Mucosa of descending colon (tissue), 3 donors: ENCODE results near the gene SNRPA. TPM values are rescaled to one million over a fixed set of nuclear protein-coding genes. Genes with fewer than 3 reads are reported as not detected.

Source experiments
- ATAC-seq: fragments of 200-7000 bp; cut with Tn5 transposase; one replicate; pipeline ENCODE4 v1.9.1; 2020; ENCODE audit warnings: mild to moderate bottlenecking, moderate library complexity
- DNase-seq, 3 donors: peaks; one replicate each; pipeline ENCODE4 v3.0.0-alpha.2; 2020
- H3K36me3 ChIP-seq: fragments of 200-600 bp; one replicate; pipeline ENCODE4 v1.8.0; 2021; ENCODE audit warnings: low read depth, mild to moderate bottlenecking
- H3K4me1 ChIP-seq: fragments of 200-600 bp; one replicate; pipeline ENCODE4 v1.8.0; 2021; ENCODE audit warnings: low read depth, mild to moderate bottlenecking
- H3K4me3 ChIP-seq: fragments of 200-600 bp; one replicate; pipeline ENCODE4 v1.8.0; 2021; ENCODE audit warnings: mild to moderate bottlenecking
- H3K9me3 ChIP-seq: fragments of 200-600 bp; one replicate; pipeline ENCODE4 v1.8.0; 2021; ENCODE audit warnings: mild to moderate bottlenecking
- CTCF ChIP-seq: fragments of 200-600 bp; IDR thresholded peaks from one replicate; pipeline ENCODE4 v1.8.0; 2022; ENCODE audit warnings: antibody characterized with exemption, mild to moderate bottlenecking
- intact Hi-C, 2 donors: fragments of 100-400 bp; cut with DNase I in 1 of 2; cut with micrococcal nuclease in 1 of 2; formaldehyde crosslinking; loops; one replicate each; pipeline versions ENCODE4 v1.11.0 to v1.11.1; 2022; cut with DNase I, micrococcal nuclease
- total RNA-seq, 3 donors: library from RNA; stranded (reverse); fragmentation: NEBNext Ultra II Directional in 2 of 3; extraction: Animal tissue kit (Norgen Biotek cat#: 25700) in 2 of 3; gene quantifications; one replicate each; pipeline versions ENCODE4 v1.2.1 to v1.2.4, GENCODE V29; 2021 to 2023
- donor health status: DM: no; HTN: no; CAD: no; lungs with moderate emphysema.
- donor health status: DM: no; HTN: no; CAD: no.
- donor health status: DM: no; HTN: yes; CAD: no.

Gene SNRPA
- total RNA-seq, 3 donors from 2014 or later = 54.0 to 81.7 (median 59.9) TPM

DNA sequence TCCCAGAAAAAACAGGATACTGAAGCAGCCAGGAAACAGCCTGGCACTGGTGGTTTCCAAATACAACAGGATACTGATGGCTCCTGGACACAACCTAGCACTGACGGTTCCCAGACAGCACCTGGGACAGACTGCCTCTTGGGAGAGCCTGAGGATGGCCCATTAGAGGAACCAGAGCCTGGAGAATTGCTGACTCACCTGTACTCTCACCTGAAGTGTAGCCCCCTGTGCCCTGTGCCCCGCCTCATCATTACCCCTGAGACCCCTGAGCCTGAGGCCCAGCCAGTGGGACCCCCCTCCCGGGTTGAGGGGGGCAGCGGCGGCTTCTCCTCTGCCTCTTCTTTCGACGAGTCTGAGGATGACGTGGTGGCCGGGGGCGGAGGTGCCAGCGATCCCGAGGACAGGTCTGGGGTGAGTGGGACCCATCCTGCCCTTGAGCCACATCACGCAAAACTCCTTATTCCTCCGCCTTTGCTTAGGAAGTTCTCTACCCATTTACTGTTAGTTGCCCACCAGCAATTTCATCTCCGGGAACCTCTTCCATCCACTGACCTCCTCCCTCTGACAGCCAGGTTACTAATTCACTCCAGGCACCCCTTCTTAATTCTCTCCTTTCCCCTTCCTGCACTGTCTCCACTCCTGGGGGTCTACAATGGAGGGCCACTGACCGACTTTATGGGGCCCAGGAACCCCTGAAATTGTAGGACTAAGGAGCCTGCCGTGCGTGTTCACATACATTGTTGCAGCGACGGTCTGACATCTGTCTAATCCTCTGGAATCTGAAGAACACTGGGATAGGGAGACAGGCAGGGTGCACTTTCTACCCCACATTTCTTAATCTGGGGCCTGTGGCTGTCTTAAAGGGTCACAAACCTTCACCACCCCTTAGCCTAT lies 32.9 kb upstream of the SNRPA start:
- Histone ChIP-seq H3K4me3 (peak overlapping the region; percentile 69), H3K4me1 (peaks cover 35% of the 10 kb centered on the region), H3K36me3 (no peaks in the 10 kb centered on the region), H3K9me3 (no peaks in the 10 kb centered on the region)
- ATAC-seq = no peak
- intact Hi-C loops = no loop called here
- no peak for TF ChIP-seq CTCF
- DNase-seq = peak; percentile 51 to 76 (median 71)

DNA sequence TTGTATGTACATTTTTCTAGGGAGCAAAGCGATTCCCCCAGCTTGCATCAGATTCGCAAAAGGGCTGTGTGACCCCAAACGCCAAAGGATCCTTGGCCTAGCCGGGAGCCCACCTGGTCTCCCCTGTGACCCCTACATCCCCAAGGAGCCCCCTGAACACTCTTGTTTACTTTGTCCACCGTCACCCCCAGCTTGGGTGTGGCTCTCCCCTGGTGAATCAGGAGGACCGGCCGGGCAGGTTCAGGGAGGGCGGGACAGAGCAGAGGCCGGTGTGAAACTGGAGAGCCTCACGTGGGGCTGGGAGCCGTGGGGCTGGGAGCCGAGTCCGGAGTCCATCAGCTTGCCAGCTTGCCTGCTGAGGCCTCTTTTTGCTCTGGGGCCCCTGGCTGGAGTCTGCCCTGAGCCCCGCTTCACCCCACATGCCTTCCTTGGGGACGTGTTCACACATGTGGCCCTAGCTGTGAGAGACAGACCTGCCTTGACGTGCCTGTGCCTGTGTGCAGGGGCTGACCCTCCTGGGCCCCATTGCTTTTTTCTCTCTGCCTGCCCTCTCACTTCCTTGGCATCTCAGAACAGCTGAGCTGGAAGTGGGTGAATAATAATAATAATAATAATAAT lies 32.1 kb upstream of the SNRPA start:
- peak; percentile 57 for ATAC-seq
- H3K4me1 ChIP-seq = peaks cover 35% of the 10 kb centered on the region

DNA sequence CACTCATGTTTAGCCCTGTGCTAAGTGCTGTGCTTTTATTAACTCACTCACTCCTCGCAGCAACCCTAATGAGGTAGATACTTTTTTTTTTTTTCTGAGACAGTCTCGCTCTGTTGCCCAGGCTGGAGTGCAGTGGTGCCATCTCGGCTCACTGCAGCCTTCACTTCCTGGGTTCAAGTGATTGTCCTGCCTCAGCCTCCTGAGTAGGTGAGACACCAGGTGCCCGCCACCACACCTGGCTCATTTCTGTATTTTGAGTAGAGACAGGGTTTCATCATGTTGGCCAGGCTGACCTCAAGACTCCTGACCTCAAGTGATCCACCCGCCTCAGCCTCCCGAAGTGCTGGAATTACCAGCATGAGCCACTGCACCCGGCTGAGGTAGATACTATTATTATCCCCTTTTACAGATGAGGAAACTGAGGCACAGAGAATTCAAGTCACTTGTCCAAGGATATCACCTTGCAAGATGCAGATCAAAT lies 31.5 kb upstream of the SNRPA start:
- intact Hi-C loops = no loop called here
- no peak for TF ChIP-seq CTCF
- ATAC-seq (no peak), DNase-seq (no peak)
- no peaks in the 10 kb centered on the region for H3K9me3 ChIP-seq
- H3K4me3 ChIP-seq = no peak overlapping the region
- peaks cover 30% of the 10 kb centered on the region for H3K4me1 ChIP-seq
- H3K36me3 ChIP-seq = no peaks in the 10 kb centered on the region

More for the DNA sequence above, 32.1 kb upstream of the SNRPA start:
- peak overlapping the region; percentile 69 for H3K4me3 ChIP-seq
- intact Hi-C loops = no loop called here
- no peak for TF ChIP-seq CTCF
- H3K36me3 ChIP-seq = no peaks in the 10 kb centered on the region
- H3K9me3 ChIP-seq = no peaks in the 10 kb centered on the region
- DNase-seq = peak; percentile 94 to 96 (median 94)

DNA sequence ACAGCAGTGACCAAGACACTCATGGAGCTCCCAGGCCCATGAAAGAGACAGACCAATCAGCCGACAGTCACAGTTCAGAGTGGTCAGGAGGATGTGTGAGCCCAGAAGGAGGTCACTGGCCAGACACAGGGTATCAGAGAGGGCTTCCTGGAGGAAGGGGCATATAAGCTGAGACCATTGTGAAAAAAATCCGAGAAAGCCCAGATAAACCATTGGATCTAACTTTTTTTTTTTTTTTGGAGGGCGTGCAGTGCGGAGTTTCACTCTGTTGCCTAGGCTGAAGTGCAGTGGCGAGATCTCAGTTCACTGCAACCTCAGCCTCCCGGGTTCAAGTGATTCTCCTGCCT lies 29.9 kb upstream of the SNRPA start:
- DNase-seq (no peak), ATAC-seq (no peak)
- Histone ChIP-seq H3K36me3 (no peaks in the 10 kb centered on the region), H3K4me3 (no peak overlapping the region), H3K4me1 (peaks cover 30% of the 10 kb centered on the region), H3K9me3 (no peaks in the 10 kb centered on the region)
- no peak for TF ChIP-seq CTCF
- intact Hi-C loops = no loop called here

DNA sequence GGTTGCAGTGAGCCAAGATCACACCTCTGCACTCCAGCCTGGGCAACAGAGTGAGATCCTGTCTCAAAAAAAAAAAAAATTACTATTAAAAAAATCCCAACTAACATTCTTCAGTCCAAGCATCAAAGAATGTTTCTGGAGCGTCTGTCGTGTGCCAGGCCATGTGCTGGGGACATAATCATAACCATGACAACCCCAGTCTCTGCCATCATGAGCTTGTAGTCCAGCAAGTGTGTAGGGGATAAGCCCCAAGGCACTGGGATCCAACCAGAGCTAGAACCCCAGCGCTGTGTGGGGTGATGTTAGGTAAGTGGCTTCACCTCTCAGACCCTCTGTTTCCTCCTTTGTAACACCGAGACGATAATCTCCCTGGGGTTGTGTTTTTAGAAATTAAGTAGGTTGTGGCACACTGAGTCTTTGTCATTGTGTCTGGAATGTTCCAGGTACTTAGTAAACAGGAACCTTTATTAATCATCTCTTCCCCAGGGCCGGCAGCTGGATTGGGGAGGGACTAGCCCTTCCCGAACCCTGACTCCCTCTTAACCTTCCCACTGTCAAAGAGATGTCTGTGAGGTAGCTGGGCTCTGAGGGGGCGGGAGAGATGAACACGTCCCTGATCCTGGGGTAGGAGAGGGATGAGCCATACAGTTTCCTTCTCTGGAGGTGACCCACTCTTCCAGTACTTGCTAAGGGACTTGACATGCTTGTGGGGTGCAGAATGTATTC lies 28.9 kb upstream of the SNRPA start:
- no peaks in the 10 kb centered on the region for H3K36me3 ChIP-seq
- H3K4me1 ChIP-seq = peaks cover 30% of the 10 kb centered on the region
- no peak overlapping the region for H3K4me3 ChIP-seq
- ATAC-seq (no peak), DNase-seq (no peak)
- H3K9me3 ChIP-seq = no peaks in the 10 kb centered on the region
- intact Hi-C loops = no loop called here
- TF ChIP-seq CTCF = no peak
